ENCODE measurements around the gene REEP3.
A peak's percentile ranks its signal among the peaks of the same experiment; 100 is the strongest.

REEP3 gene

GRCh38 chr10:63605197-63605967, 84.2 kb downstream of the REEP3 start:
- Histone ChIP-seq H3K36me3 (ENCODE audit: control insufficient read depth, insufficient read depth, low read length) (no peaks in the 10 kb centered on the region), H3K27me3 (ENCODE audit: control insufficient read depth, insufficient read depth, low read length) (no peaks in the 10 kb centered on the region), H3K4me3 (ENCODE audit: low read length) (no peak overlapping the region), H3K27ac (ENCODE audit: low read depth, low read length) (no peak overlapping the region), H3K4me1 (ENCODE audit: control insufficient read depth, insufficient read depth, low read length) (no peaks in the 10 kb centered on the region), H3K9ac (ENCODE audit: low read length) (no peak overlapping the region)

- H3K27me3 ChIP-seq (ENCODE audit: control insufficient read depth, insufficient read depth, low read length) = no peaks in the 10 kb centered on the region
- no peak overlapping the region for H3K27ac ChIP-seq (ENCODE audit: low read depth, low read length)
- H3K4me3 ChIP-seq (ENCODE audit: low read length) = no peak overlapping the region
- H3K36me3 ChIP-seq (ENCODE audit: control insufficient read depth, insufficient read depth, low read length) = no peaks in the 10 kb centered on the region
- H3K9ac ChIP-seq (ENCODE audit: low read length) = no peak overlapping the region
- H3K4me1 ChIP-seq (ENCODE audit: control insufficient read depth, insufficient read depth, low read length) = no peaks in the 10 kb centered on the region
Measured at GRCh38 chr10:63608511-63608910, 87.3 kb downstream of the REEP3 start.

DNA sequence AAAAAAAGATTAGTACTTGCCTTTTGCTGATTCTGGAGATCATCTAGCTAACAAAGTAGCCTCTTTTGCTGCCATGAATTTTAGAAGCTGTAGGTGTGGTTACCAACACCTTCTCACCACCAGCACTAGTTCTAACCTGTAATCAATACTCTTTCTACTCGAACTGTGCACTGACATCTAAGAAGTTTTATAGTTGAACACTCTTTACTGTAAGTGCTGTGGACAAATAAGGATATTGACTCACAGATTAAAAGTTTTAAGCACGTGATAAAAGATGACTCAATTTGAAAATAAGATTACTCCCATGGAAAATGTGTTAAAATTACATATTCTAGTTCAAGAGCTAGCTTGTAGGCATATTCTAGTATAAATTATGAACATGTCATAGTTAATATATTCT, 89.9 kb downstream of the REEP3 start:
- Histone ChIP-seq H3K4me3 (ENCODE audit: low read length) (no peak overlapping the region), H3K27ac (ENCODE audit: low read depth, low read length) (no peak overlapping the region), H3K9ac (ENCODE audit: low read length) (no peak overlapping the region), H3K4me1 (ENCODE audit: control insufficient read depth, insufficient read depth, low read length) (no peaks in the 10 kb centered on the region), H3K36me3 (ENCODE audit: control insufficient read depth, insufficient read depth, low read length) (no peaks in the 10 kb centered on the region), H3K27me3 (ENCODE audit: control insufficient read depth, insufficient read depth, low read length) (no peaks in the 10 kb centered on the region)

GRCh38 chr10:63614371-63614891, 93.2 kb downstream of the REEP3 start:
- Histone ChIP-seq H3K27ac (ENCODE audit: low read depth, low read length) (no peak overlapping the region), H3K4me3 (ENCODE audit: low read length) (no peak overlapping the region), H3K36me3 (ENCODE audit: control insufficient read depth, insufficient read depth, low read length) (no peaks in the 10 kb centered on the region), H3K27me3 (ENCODE audit: control insufficient read depth, insufficient read depth, low read length) (no peaks in the 10 kb centered on the region), H3K4me1 (ENCODE audit: control insufficient read depth, insufficient read depth, low read length) (no peaks in the 10 kb centered on the region), H3K9ac (ENCODE audit: low read length) (no peak overlapping the region)

- peaks cover 2% of the 10 kb centered on the region for H3K36me3 ChIP-seq (ENCODE audit: control insufficient read depth, insufficient read depth, low read length)
- no peak overlapping the region for H3K4me3 ChIP-seq (ENCODE audit: low read length)
- no peak overlapping the region for H3K9ac ChIP-seq (ENCODE audit: low read length)
- no peak overlapping the region for H3K27ac ChIP-seq (ENCODE audit: low read depth, low read length)
- no peaks in the 10 kb centered on the region for H3K4me1 ChIP-seq (ENCODE audit: control insufficient read depth, insufficient read depth, low read length)
- no peaks in the 10 kb centered on the region for H3K27me3 ChIP-seq (ENCODE audit: control insufficient read depth, insufficient read depth, low read length)
Measured at GRCh38 chr10:63618552-63618951, 97.4 kb downstream of the REEP3 start.

DNA sequence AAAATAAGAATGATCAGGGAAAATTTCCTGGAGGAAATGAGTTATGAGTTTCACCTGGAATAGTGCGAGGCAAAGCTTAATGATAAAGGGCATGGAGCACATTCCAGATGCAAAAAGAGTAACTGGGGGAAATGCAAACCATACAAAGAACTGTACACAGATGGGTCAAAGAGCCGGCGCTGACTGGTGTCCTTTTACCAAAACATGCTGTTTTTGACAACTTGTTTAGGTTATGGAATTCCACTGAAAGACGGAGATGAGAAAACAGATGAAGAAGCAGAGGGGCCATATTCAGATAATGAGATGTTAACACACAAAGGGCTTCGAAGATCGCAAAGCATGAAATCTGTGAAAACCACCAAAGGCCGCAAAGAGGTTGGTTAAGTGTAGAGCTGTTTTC, 98.2 kb downstream of the REEP3 start:
- no peak overlapping the region for H3K27ac ChIP-seq (ENCODE audit: low read depth, low read length)
- H3K4me3 ChIP-seq (ENCODE audit: low read length) = no peak overlapping the region
- no peak overlapping the region for H3K9ac ChIP-seq (ENCODE audit: low read length)
- H3K27me3 ChIP-seq (ENCODE audit: control insufficient read depth, insufficient read depth, low read length) = no peaks in the 10 kb centered on the region
- peaks cover 2% of the 10 kb centered on the region for H3K36me3 ChIP-seq (ENCODE audit: control insufficient read depth, insufficient read depth, low read length)
- no peaks in the 10 kb centered on the region for H3K4me1 ChIP-seq (ENCODE audit: control insufficient read depth, insufficient read depth, low read length)

DNA sequence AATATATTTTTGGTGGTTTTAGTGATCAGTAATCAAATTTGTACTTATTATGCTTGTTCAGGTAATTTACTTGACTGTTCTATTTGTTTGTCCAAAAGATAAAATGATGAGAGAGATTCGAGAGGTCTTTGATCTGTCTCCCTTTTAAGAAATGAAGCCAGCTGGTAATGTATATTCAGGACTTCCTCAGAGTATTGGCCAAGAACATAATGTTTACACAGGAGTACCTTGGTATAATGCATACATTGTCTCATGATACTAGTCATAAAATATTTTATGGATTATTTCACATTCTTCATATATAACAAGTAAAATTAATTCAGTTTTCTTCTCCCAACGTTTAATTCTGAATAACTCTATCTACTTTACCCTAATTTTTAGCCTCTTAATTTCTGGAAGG, 100.9 kb downstream of the REEP3 start:
- Histone ChIP-seq H3K27ac (ENCODE audit: low read depth, low read length) (no peak overlapping the region), H3K9ac (ENCODE audit: low read length) (no peak overlapping the region), H3K4me1 (ENCODE audit: control insufficient read depth, insufficient read depth, low read length) (no peaks in the 10 kb centered on the region), H3K4me3 (ENCODE audit: low read length) (no peak overlapping the region), H3K36me3 (ENCODE audit: control insufficient read depth, insufficient read depth, low read length) (peaks cover 2% of the 10 kb centered on the region), H3K27me3 (ENCODE audit: control insufficient read depth, insufficient read depth, low read length) (no peaks in the 10 kb centered on the region)

GRCh38 chr10:63624701-63625100, 103.5 kb downstream of the REEP3 start:
- no peak overlapping the region for H3K4me3 ChIP-seq (ENCODE audit: low read length)
- no peak overlapping the region for H3K9ac ChIP-seq (ENCODE audit: low read length)
- no peak overlapping the region for H3K27ac ChIP-seq (ENCODE audit: low read depth, low read length)

DNA sequence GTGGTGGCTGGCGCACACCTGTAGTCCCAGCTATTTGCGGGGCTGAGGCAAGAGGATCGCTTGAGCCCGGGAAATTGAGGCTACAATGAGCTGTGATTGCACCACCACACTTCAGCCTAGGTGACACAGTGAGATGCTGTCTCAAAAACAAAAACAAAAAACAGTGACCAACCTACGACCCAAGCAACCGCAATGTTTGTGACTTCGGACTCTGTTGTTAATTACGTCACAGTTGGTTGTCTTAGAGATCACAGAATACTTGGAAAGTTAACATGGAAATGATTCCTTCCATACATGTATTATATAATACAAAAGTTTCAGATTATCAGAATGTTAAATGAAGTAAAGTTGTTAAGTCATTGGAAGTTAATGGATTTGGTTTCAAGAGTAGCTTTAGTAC, 106.2 kb downstream of the REEP3 start:
- Histone ChIP-seq H3K27ac (ENCODE audit: low read depth, low read length) (no peak overlapping the region), H3K4me3 (ENCODE audit: low read length) (no peak overlapping the region), H3K27me3 (ENCODE audit: control insufficient read depth, insufficient read depth, low read length) (no peaks in the 10 kb centered on the region), H3K4me1 (ENCODE audit: control insufficient read depth, insufficient read depth, low read length) (peaks cover 21% of the 10 kb centered on the region), H3K9ac (ENCODE audit: low read length) (no peak overlapping the region), H3K36me3 (ENCODE audit: control insufficient read depth, insufficient read depth, low read length) (no peaks in the 10 kb centered on the region)

More at GRCh38 chr10:63624701-63625100, 103.5 kb downstream of the REEP3 start:
- Histone ChIP-seq H3K27me3 (ENCODE audit: control insufficient read depth, insufficient read depth, low read length) (no peaks in the 10 kb centered on the region), H3K4me1 (ENCODE audit: control insufficient read depth, insufficient read depth, low read length) (peaks cover 15% of the 10 kb centered on the region), H3K36me3 (ENCODE audit: control insufficient read depth, insufficient read depth, low read length) (peaks cover 2% of the 10 kb centered on the region)

DNA sequence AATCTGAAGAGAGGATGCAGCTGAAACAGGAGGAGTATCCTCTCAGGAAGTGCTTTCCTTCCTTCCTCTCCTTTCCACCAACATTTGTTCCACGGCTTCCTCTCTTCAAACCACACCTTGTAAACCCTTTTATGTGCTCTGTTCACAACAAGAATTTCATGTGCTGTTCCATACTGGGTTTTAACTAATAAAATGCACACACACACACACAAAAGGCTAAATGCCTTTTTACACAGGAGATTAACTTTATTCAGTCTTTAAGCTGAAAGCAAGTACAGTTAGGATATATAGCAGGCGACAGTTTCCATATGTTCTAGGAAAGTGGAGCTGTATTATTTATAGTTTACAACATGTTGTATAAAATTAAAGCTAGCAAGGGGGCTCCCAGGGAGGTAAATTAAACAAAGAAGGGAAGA, 106.7 kb downstream of the REEP3 start:
- Histone ChIP-seq H3K4me1 (ENCODE audit: control insufficient read depth, insufficient read depth, low read length) (peaks cover 21% of the 10 kb centered on the region), H3K36me3 (ENCODE audit: control insufficient read depth, insufficient read depth, low read length) (no peaks in the 10 kb centered on the region), H3K4me3 (ENCODE audit: low read length) (no peak overlapping the region), H3K27me3 (ENCODE audit: control insufficient read depth, insufficient read depth, low read length) (no peaks in the 10 kb centered on the region), H3K9ac (ENCODE audit: low read length) (no peak overlapping the region), H3K27ac (ENCODE audit: low read depth, low read length) (peak overlapping the region; percentile 95)

DNA sequence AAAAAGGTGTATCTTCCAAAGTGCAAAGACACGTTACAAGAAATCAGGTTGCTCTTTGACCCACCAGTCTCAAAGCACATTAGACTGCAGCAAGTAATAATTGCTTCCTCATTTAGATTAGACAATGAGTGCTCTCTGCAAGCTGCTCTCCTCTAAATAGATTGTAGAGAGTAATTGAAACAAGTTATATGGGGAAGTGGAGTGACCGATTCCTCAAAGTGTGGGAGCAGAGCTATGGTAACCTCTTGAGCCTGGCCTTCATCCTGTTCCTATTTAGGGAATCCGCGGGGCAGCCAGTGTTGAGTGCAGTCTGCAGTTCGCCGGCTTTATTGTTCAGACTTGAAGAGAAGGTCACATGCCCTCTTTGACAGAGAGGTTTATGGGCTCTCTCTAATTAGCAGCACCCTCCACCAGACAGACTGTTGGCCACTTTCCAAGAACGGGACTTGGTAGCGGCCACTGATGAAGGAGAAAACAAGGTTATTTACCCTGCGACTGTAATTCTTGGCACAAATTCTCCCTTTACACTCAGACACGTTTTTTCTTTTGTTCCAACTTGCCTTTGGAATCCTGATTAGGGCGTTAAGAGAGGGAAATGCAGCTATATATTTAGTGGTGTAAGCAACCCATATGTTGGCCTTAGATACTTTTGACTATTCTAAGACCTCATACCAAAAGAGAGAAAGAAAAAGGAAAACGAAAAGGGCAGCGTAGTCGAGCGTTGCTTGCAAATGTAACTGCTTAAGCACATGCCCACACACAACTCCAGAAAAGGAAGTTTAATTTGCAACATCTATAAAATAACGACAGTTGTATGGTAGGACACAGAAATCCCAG, 107.5 kb downstream of the REEP3 start:
- Histone ChIP-seq H3K4me1 (ENCODE audit: control insufficient read depth, insufficient read depth, low read length) (peaks cover 21% of the 10 kb centered on the region), H3K4me3 (ENCODE audit: low read length) (peak overlapping the region; percentile 67), H3K27me3 (ENCODE audit: control insufficient read depth, insufficient read depth, low read length) (no peaks in the 10 kb centered on the region), H3K27ac (ENCODE audit: low read depth, low read length) (peak overlapping the region; percentile 95), H3K36me3 (ENCODE audit: control insufficient read depth, insufficient read depth, low read length) (no peaks in the 10 kb centered on the region), H3K9ac (ENCODE audit: low read length) (peak overlapping the region; percentile 47)

DNA sequence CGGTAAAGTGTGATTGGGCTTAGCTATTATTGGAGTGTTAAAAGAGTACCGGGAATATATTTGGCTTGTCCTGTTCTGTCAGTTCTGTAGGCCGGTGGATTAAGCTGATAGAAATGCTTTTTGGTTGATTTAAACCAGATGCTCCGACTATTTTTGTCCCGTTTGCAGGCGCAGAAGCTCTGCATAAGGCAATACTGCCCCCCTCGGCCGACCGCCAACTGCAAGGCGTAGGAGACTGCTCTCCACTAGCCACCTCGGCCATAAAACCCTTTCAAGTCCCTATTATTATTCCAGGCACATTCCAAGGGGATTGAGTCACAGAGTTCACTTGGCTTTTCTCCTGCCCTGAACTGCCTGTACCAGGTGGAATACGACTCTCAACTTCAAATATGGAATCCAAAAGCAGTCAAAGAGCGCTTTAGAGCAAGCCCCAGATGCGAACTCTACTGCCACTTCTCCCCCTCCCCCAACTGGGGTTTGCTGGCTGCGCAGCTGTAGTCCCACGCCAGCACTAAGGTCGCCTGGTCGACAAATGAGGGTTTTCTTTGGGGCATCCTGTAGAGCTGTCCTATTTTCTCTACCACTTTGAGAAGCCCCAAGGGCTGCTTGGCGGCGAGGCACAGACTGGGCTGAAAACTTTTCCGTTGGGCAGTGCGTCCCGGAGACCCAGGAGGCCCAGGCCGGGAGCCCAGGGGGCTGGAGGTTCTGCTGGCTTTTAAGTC, 108.3 kb downstream of the REEP3 start:
- H3K36me3 ChIP-seq (ENCODE audit: control insufficient read depth, insufficient read depth, low read length) = no peaks in the 10 kb centered on the region
- H3K27ac ChIP-seq (ENCODE audit: low read depth, low read length) = peak overlapping the region; percentile 95
- peaks cover 21% of the 10 kb centered on the region for H3K4me1 ChIP-seq (ENCODE audit: control insufficient read depth, insufficient read depth, low read length)
- H3K27me3 ChIP-seq (ENCODE audit: control insufficient read depth, insufficient read depth, low read length) = no peaks in the 10 kb centered on the region
- H3K9ac ChIP-seq (ENCODE audit: low read length) = peak overlapping the region; percentile 74
- peak overlapping the region; percentile 67 for H3K4me3 ChIP-seq (ENCODE audit: low read length)

Data from rectal smooth muscle tissue (tissue), 1 donor.